ENCODE data around the gene HEATR9. TPM values are rescaled to one million over a fixed set of nuclear protein-coding genes. Genes with fewer than 3 reads are reported as not detected.

Gene HEATR9
- total RNA-seq, 4 donors from 2014 or later = 0.27 TPM; not detected in 3

DNA sequence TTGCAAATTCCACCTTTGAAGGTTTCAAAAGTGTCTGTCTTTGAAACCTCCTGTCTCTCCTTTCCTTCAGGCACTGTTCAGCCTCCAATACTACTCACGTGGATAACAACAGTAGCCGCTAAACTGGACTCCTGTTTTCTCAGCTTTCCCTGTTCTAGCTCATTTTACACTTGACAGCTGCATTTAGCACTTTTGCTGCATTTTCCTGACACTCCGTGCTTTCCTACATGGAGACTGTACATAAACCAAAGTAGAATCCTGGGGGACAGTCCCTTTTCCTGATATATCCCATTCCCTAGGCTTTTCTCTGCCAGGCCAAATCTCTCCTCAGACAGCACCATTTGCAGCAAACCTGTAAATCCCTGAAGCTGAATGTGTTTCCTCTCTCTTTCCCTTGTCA, 7.8 kb upstream of the HEATR9 start:
- ATAC-seq = no peak
- no peak overlapping the region for H3K27ac ChIP-seq
- 59 to 77% methylated on average over 3 of the region's 3 CpGs for WGBS, 2 donors (ENCODE audit: low coverage in 1 of 2)

DNA sequence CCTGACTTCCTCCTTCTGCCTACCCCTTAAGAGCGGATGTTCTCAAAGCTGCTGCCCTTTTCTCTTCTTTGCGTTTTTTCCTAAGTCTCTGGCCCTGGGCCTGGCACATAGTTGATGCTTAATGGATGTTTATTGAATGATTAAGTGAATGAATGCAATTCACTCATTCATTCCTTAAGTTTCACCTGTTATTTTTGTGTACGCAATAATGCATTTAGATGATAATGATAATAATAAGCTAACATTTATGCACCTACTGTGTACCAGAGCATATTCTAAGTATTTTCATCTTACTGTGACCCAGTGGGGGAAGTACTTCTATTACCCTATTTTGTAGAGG, 7.1 kb upstream of the HEATR9 start:
- 62 to 76% methylated on average over 3 of the region's 3 CpGs for WGBS, 2 donors (ENCODE audit: low coverage in 1 of 2)

More for the DNA sequence above, 7.8 kb upstream of the HEATR9 start:
- H3K4me3 ChIP-seq = no peak overlapping the region
- H3K27me3 ChIP-seq = no peaks in the 10 kb centered on the region
- no peaks in the 10 kb centered on the region for H3K9me3 ChIP-seq
- no peak for TF ChIP-seq EP300 (IDR thresholded peaks at IDR 0.05)
- TF ChIP-seq, protein P1, sequence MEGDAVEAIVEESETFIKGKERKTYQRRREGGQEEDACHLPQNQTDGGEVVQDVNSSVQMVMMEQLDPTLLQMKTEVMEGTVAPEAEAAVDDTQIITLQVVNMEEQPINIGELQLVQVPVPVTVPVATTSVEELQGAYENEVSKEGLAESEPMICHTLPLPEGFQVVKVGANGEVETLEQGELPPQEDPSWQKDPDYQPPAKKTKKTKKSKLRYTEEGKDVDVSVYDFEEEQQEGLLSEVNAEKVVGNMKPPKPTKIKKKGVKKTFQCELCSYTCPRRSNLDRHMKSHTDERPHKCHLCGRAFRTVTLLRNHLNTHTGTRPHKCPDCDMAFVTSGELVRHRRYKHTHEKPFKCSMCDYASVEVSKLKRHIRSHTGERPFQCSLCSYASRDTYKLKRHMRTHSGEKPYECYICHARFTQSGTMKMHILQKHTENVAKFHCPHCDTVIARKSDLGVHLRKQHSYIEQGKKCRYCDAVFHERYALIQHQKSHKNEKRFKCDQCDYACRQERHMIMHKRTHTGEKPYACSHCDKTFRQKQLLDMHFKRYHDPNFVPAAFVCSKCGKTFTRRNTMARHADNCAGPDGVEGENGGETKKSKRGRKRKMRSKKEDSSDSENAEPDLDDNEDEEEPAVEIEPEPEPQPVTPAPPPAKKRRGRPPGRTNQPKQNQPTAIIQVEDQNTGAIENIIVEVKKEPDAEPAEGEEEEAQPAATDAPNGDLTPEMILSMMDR (IDR thresholded peaks at IDR 0.05) = no peak
- TF ChIP-seq POLR2A (IDR thresholded peaks at IDR 0.05) = no peak
- TF ChIP-seq POLR2AphosphoS5 (IDR thresholded peaks at IDR 0.05) = no peak
- no peaks in the 10 kb centered on the region for H3K36me3 ChIP-seq
- no peaks in the 10 kb centered on the region for H3K4me1 ChIP-seq

DNA sequence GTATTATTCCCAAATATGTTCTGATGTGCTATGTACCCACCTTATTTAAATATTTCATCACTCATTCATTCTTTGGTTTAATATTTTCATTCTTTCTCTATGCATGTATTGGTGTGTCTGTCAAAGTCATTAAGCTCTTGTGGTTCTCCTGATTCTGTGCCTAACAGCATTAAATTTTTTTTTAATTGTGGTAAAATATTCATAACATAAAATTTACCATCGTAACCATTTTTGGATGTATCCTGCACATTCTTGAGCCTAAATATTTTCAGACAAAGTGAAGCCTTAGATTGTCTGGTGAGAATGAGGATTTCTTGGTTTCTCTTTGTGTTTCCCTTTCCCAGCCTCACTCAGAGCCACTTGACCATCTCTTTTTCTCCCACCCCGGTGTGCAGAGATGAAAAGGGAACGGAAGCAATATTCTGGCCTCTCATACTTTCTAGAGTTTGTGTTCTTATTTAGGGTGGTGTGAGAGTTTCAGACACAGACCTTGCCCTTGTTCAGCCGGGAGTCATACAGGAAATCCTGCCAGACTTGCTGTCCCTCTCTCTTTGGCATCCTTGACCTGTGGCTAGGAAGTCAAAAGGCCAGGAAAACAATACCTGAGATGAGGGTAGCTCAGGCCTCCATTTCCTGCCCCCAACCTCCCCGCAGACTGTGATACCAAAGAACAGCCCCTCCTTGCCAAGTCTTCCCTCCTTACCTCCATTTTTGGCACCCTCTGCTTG, 6.5 kb upstream of the HEATR9 start:
- Histone ChIP-seq H3K27ac (no peak overlapping the region), H3K9me3 (no peaks in the 10 kb centered on the region), H3K4me1 (no peaks in the 10 kb centered on the region), H3K4me3 (no peak overlapping the region), H3K27me3 (no peaks in the 10 kb centered on the region), H3K36me3 (no peaks in the 10 kb centered on the region)
- no peak for ATAC-seq
- 56 to 65% methylated on average over 4 to 5 of the region's 5 CpGs for WGBS, 2 donors (ENCODE audit: low coverage in 1 of 2)
- TF ChIP-seq POLR2AphosphoS5 (IDR thresholded peaks at IDR 0.05) (no peak), EP300 (IDR thresholded peaks at IDR 0.05) (no peak), POLR2A (IDR thresholded peaks at IDR 0.05) (no peak)
- TF ChIP-seq, protein P1 (IDR thresholded peaks at IDR 0.05) = no peak

More for the DNA sequence above, 7.1 kb upstream of the HEATR9 start:
- no peaks in the 10 kb centered on the region for H3K9me3 ChIP-seq
- no peak overlapping the region for H3K4me3 ChIP-seq
- H3K27ac ChIP-seq = no peak overlapping the region
- no peak for TF ChIP-seq POLR2A (IDR thresholded peaks at IDR 0.05)
- TF ChIP-seq, protein P1 (IDR thresholded peaks at IDR 0.05) = no peak
- no peak for TF ChIP-seq EP300 (IDR thresholded peaks at IDR 0.05)
- TF ChIP-seq POLR2AphosphoS5 (IDR thresholded peaks at IDR 0.05) = no peak
- H3K27me3 ChIP-seq = no peaks in the 10 kb centered on the region
- H3K36me3 ChIP-seq = no peaks in the 10 kb centered on the region
- no peak for ATAC-seq
- H3K4me1 ChIP-seq = no peaks in the 10 kb centered on the region

DNA sequence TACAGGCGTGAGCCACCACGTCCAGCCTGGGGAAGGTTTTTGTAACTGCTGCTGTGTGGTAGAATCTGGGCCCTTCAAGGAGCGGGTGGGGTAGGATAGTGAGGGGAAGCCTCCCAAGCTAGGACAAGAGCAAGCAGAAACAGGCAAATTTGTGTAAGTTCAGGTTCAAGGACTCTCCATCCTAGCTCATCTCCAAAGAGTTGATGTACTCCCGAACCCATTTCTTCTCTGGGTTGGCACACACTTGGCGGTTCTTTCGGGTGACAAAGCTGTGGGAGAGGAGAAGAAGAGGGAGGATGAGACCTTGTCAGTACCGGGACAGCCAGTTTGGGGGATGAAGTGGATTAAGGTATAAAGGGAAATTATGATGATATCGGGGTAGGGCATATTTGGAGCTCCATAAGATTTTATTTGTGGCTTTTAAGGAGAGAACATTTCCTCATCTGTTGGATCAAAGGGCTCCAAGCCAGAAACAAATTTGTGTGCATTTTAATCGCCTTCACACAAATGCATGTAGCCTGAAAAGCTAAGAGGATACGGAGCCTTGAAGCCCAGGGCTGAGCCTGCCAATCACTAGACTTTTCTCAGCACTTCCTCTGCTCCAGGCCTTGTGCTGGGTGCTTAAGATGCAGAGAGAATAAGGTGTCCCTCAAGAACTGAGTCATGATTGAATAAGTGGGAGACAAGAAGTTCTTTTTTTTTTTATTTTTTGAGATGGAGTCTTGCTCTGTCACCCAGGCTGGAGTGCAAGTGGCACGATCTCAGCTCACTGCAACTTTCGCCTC, 3.7 kb upstream of the HEATR9 start:
- WGBS, 2 donors (ENCODE audit: low coverage in 1 of 2) = 90% methylated on average over 2 to 7 of the region's 12 CpGs
- Histone ChIP-seq H3K4me3 (no peak overlapping the region), H3K9me3 (no peaks in the 10 kb centered on the region), H3K27me3 (no peaks in the 10 kb centered on the region), H3K4me1 (no peaks in the 10 kb centered on the region), H3K27ac (no peak overlapping the region), H3K36me3 (no peaks in the 10 kb centered on the region)
- TF ChIP-seq POLR2AphosphoS5 (IDR thresholded peaks at IDR 0.05) = no peak
- TF ChIP-seq POLR2A (IDR thresholded peaks at IDR 0.05) = no peak
- no peak for TF ChIP-seq EP300 (IDR thresholded peaks at IDR 0.05)
- TF ChIP-seq, protein P1 (IDR thresholded peaks at IDR 0.05) = no peak
- ATAC-seq = no peak

All from gastroesophageal sphincter (tissue), 4 donors.